NCI-H2196 treated with DMSO at 0.1 percent for 48 hours (cell line): Measurements from ENCODE around the gene TEX101.

Source experiments
- DNase-seq: peaks from one replicate; lab custom pipeline; 2025; ENCODE audit not compliant: unreplicated experiment; lab: John Stamatoyannopoulos, UW

The TEX101 gene

DNA sequence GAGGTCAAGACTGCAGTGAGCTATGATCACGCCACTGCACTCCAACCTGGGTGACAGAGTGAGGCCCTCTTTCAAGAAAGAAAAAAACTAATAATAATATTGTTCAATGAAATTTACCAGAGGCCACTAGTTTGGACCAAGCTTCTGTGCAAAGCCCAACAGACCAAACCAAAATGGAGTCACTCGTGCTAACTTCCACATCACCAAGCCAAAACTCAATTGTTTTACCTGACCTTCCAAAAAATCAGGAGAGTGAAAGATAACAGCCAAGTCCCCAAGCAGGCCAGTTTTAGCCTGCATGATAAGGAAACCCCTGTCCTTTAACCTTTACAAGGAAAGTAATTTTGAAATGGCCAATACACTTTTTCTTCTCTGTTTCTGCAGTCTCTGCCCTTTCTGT, 30.7 kb downstream of the TEX101 start:
- DNase-seq, result no peak

DNA sequence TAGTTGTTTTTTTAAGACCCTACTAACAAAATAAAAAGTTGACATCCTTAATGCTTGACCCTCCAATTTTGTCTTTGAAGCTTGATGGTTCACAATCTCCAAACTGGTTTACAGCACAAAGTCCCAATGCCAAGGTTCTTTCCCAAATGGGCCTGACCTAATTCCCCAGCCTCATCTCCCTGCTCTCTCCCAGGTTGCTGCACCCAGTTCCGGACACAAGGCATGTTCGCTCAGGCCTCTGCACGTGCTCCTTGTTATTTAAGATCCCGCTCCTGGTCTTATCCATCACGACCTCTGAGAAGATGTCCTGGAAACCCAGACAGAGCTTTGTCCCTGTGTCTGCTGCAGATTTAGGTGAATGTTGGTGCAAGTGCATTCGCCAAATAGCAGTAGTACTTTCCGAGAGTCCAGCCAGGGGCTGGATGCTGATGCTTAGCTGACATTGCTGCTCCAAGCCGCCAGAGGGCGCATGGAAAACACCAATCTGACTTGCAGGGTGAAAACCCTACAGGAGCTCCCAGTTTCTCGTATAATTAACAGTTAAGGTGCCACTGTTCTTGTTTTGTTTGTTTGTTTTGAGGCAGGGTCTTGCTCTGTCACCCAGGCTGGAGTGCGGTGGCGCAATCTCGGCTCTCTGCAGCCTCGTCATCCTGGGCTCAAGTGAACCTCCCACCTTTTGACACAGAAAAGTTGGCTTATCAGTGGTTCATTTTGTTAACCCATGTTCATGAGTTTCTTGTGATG, 32.2 kb downstream of the TEX101 start:
- peak; percentile 44 for DNase-seq

- no peak for DNase-seq
Measured at GRCh38 chr19:43447655-43448054, 33.0 kb downstream of the TEX101 start.

GRCh38 chr19:43450545-43450997, 35.9 kb downstream of the TEX101 start:
- no peak for DNase-seq

- no peak for DNase-seq
Measured at GRCh38 chr19:43452582-43452981, 37.9 kb downstream of the TEX101 start.

DNA sequence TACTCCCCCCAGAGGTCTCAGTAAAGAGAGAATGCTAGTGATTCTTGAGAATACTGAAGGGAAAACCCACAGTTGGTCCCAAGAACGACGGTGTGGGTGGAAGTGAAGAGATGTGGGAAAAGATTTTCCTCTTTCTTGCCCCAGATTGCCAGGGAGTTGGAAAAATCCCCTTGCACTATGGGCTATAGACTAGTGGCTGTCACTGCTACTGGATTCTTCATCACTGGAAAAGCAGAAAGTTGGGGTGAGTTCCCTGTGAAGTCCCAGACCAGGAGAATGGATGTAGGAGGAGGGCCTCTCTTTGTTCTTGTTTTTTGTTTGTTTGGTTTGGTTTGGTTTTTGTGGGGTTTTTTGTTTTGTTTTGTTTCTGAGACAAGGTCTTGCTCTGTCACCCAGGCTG, 39.3 kb downstream of the TEX101 start:
- DNase-seq, result no peak

DNA sequence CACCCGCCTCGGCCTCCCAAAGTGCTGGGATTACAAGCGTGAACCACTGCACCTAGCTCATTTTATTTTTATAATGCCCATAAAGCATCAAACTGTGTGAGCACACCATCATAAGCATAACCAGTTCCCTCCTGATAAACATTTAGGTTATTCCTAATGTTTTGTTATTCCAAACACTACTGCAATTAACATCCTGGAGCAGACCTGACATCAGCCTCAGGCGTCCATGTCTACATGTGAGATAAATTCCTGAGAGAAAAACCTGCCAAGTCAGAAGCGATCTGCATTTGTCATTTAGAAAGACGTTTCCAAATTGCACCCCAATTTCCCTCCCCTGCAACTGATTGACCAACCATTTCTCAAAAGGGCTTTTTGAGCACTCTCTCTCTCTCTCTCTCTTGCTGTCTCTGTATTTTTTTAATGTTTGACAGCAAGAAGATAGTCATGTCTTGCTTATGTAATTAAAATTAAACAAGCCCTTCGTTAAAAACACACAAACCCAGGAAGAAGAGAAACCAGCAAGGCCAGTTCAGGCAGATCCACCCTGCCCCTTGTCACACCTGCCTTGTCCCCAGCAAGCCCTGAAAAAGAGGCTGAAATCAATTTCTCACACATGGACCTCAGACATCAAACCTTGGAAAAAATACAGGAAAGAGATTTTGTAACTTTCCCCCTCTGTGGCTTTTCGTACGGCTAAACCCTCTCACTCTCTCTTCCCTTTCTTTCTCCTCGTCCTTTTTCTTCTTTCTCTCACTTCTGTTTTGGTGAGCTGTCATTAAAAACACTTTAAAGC, 40.8 kb downstream of the TEX101 start:
- DNase-seq, result no peak

GRCh38 chr19:43457809-43458208, 43.1 kb downstream of the TEX101 start:
- no peak for DNase-seq

GRCh38 chr19:43460362-43461016, 45.8 kb downstream of the TEX101 start:
- no peak for DNase-seq

DNA sequence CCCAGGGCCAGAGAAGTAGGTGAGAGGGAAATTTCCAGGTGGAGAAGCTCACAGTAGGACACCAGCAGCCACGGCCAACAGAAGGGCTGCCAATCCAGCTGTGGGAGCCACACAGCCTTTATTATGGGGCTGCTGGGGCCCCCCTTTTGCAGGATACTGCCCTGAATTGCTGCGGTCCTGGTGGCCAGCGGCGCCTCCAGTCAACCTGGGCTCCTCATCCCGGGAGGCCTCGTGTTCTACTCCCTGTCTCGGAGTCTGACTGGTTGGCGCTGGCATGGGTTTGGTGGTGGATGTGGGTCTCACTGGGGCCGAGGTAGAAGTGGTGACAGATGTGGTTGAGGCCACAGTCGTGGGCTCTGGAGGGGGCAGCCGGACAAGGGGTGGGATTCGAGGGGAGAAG, 46.6 kb downstream of the TEX101 start:
- DNase-seq, result no peak

GRCh38 chr19:43462383-43462782, 47.7 kb downstream of the TEX101 start:
- DNase-seq, result no peak

DNA sequence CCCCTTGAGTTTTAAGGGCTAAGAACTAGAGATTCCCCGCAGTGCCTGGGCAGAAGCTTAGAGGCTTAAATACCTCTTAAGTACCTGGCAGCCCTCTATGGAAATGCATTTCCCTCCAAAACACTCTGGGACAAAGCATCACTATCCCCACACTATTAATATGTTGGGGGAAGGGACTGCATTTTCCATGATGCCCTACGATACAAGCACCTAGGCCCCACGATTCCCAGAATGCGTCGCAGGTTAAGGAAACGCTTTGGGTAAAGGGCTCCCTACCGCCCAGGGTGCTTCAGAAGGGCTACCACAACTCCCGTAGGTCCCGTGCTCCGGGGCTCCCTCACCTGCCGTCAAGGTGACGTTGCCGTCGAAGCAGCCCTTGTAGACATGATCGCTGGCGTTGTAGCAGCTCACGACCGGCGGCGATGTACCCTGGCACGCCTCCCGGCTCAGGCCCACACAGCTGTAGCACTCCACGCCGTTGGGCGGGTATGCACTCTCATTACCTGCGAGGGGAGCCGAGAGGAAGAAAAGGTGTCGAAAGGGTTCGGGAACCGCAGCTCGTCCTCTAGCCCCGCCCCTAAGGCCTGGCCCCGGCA, 48.2 kb downstream of the TEX101 start:
- no peak for DNase-seq

GRCh38 chr19:43463381-43464133, 48.9 kb downstream of the TEX101 start:
- DNase-seq, result peak; percentile 94

- no peak for DNase-seq
Measured at GRCh38 chr19:43464134-43464775, 49.6 kb downstream of the TEX101 start.

- DNase-seq, result no peak
Measured at GRCh38 chr19:43465468-43466120, 50.9 kb downstream of the TEX101 start, which contains the start of gene LYPD3. Gene LYPD3 (minus strand): TSS chr19:43465608. CDS start chr19:43465571, 37 bp downstream.

DNA sequence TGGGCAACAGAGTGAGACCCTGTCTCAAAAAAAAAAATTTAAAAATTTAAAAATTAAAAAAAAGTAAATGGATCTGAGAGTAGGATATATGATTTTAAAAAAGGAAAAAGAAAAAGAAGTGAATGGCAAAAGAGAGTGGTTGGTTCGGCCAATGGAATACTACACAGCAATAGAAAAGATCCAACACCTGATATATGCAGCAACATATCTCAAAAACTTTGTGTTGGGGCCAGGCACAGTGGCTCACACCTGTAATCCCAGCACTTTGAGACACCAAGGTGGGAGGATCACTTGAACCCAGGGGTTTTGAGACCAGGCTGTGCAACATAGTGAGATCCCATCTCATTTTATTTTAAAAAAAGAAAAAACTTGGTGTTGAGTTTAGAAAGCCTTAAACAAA, 52.1 kb downstream of the TEX101 start:
- no peak for DNase-seq

GRCh38 chr19:43467276-43467675, 52.6 kb downstream of the TEX101 start:
- no peak for DNase-seq

DNA sequence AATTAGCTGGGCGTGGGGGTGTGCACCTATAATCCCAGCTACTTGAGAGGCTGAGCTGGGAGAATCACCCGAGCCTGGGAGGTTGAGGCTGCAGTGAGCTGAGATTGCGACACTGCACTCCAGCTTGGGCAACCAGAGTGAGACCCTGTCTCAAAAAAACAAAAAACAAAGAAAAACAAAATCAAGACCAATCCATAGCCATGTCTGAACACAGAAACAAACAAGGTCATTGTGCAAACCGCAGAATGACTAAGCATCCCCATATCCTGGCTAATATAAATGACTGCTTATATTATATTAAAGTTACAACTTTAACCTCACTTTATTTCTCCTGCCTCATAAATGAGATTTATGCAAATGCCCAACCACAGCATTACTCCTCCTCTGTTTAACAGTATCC, 53.0 kb downstream of the TEX101 start:
- DNase-seq, result no peak
